Uterus (tissue), 2 donors: Measurements from ENCODE around the gene PAQR5.

ENCODE experiments used
- CTCF ChIP-seq, 4 experiments: fragments of 200-600 bp in 2 of 4; fragments of 450-650 bp in 2 of 4; sonication (generic) in 2 of 4; IDR thresholded peaks; one replicate each; pipeline ENCODE4 v1.5.1; 2016 to 2019; ENCODE audit warnings: antibody characterized with exemption in 4 of 4, mild to moderate bottlenecking in 2 of 4, moderate library complexity in 1 of 4
- POLR2A ChIP-seq, 2 donors: fragments of 450-650 bp; IDR thresholded peaks; one replicate each; pipeline ENCODE4 v1.6.1; 2016; ENCODE audit warnings: antibody characterized with exemption in 2 of 2, mild to moderate bottlenecking in 1 of 2, moderate library complexity in 1 of 2

GRCh38 chr15:69313432-69314000 lies 14.8 kb downstream of the PAQR5 start:
- no peak for TF ChIP-seq CTCF (IDR thresholded peaks at IDR 0.05)
- TF ChIP-seq POLR2A (IDR thresholded peaks at IDR 0.05), result no peak
